Ammon's horn (tissue), 1 donor: Measurements from ENCODE around the gene ADAMTS16.

Experiments used
- DNase-seq: peaks from one replicate; pipeline ENCODE4 v3.0.0-alpha.2; 2016; ENCODE audit warnings: low spot score

Gene ADAMTS16

GRCh38 chr5:5188376-5189050, 48.4 kb downstream of the ADAMTS16 start:
- DNase-seq = no peak

DNA sequence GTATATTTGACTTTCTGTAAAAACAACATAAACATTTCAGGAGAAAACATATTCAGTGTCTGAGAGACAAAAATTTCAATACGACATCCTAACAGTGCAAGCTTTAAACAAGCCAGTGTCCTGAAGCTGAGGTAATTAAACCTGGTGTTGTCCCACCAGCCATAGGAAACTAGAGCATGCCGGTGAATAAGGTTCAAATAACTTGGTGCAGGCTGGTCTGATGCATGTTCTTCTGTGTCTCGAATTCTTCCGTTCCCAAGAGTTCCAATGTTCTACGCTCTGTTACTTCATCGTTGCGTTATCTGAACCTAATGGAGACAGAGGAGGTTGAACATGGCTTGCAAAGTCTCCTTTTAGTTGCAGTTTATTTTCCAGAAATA, 48.9 kb downstream of the ADAMTS16 start:
- no peak for DNase-seq

DNA sequence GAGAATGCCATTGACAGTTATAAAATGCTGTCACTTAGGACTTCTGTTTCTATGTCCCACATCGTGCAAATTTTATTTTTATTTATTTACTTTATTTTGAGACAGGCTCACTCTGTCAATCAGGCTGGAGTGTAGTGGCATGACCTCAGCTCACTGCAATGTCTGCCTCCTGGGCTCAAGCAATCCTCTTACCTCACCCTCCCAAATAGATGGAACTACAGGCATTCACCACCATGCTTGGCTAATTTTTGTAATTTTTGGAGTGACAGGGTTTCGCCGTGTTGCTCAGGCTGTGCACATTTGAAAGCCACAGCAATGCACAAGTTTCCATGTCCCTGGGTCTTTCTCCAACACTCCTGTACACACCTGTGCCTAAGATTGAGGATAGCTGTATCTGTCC, 51.8 kb downstream of the ADAMTS16 start:
- no peak for DNase-seq

DNA sequence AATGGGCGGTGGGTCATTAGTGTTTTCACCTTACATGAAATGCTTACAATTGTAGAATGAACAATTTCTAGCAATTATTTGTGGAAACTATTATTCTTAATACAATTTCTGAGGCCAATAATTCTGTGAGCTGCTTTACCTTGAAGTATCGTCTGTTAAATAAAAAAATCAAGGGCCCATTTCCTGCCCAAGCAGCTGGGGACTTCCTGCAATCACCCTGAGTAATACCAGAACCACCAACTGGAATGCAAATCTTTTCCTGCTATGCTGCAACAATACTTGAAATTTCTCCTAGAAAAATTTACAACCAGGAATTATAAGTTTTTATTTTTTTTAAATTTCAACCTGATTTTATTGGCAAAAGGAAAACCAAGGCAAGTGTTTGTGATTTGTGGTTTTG, 52.6 kb downstream of the ADAMTS16 start:
- no peak for DNase-seq

GRCh38 chr5:5195128-5195918, 55.2 kb downstream of the ADAMTS16 start:
- DNase-seq = no peak

DNA sequence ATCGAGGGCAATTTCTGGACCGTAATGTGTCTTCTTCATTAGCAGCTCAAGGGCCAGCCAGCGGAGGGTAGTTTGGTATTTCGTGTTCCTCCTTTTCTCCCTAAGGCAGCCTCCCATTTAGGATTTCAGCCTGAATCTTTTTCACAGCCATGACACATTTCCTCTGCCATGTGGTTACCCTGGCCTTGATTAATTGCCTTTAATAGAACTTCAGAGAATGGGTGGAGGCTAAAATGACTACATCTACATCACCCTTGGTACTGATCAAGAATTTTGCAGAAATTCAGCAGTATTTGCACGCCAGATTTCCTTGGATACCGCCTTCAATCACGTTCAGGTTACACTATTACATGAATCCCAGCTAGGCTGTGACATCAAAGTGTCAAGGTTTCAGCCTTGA, 58.0 kb downstream of the ADAMTS16 start:
- DNase-seq = no peak

DNA sequence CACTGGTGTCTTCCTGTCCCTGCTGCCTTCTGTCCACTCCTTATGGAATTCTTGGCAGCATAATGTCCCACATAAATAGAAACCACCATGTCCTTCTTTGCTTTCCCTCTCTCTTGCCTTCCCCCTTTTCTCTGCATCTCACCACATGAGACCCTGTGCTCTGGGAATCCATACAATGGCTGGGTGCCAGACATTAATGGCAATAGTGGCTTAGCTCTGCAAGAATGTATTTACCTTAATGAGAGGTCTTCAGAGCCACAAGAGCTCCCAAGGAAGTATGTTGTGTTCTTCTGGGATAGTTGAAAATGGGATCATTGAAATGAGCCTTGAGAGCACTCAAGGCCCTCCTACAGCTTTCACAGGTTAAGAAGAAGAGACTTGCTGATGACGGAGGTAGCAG, 58.7 kb downstream of the ADAMTS16 start:
- DNase-seq = no peak

GRCh38 chr5:5199495-5199894, 59.4 kb downstream of the ADAMTS16 start:
- DNase-seq = no peak

- no peak for DNase-seq
These were observed 60.0 kb downstream of the ADAMTS16 start for GRCh38 chr5:5200133-5200532.

DNA sequence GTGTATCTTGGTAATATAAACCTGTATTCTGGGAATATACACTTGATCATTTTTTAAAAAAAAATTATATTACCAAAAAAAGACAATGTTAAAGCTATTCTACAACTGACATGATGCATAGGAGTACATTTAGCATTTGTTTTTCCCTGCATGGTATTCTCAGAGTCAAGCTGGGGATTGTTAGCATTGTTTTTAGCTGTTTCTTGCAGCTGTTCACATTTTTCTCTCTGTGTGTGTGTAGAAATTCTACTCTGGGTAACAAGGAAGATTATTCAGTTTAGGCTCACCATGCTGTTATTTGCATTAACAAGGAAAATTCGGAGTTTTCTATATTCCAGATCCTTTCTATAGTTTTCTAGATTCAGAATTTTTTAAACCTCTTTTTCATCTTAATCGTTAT, 62.2 kb downstream of the ADAMTS16 start:
- no peak for DNase-seq

DNA sequence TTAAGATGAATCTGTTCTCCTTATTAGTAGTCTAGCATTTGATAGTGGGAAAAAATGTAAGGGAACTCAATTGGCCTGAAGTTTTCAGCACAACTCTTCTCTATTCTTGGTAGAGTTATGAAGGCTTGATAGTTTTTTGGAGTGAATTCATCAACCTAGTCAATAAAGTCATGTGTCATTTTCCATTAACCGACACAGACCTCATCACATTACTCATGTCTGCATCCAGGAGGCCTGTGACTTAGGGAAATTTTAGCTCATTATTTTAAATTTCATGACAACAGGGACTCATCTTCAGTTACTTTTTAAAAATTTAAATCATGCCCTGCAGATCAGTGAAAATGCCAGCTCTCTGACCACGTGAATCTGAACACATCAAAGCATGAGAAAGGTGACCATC, 63.3 kb downstream of the ADAMTS16 start:
- DNase-seq = no peak

- DNase-seq = no peak
These were observed 67.7 kb downstream of the ADAMTS16 start for GRCh38 chr5:5207828-5208227.

DNA sequence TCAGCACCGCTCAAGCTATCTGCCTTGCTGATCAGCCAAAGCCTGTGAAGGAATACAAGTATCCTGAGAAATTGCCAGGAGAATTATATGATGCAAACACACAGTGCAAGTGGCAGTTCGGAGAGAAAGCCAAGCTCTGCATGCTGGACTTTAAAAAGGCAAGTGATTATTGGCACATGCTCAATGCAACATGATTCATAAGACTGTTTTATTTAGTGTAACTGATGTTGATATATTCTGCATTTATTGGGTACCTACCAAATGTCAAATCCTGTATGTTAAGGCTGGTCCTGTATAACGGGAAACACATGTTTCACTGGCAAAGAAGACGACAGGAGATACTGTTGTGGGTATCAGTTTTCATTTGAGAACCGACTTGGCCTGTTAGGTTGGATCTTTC, 69.0 kb downstream of the ADAMTS16 start:
- no peak for DNase-seq

GRCh38 chr5:5209510-5210286, 69.6 kb downstream of the ADAMTS16 start:
- no peak for DNase-seq

- DNase-seq = no peak
These were observed 77.2 kb downstream of the ADAMTS16 start for GRCh38 chr5:5217371-5217770.

- no peak for DNase-seq
These were observed 78.3 kb downstream of the ADAMTS16 start for GRCh38 chr5:5218396-5218795.

DNA sequence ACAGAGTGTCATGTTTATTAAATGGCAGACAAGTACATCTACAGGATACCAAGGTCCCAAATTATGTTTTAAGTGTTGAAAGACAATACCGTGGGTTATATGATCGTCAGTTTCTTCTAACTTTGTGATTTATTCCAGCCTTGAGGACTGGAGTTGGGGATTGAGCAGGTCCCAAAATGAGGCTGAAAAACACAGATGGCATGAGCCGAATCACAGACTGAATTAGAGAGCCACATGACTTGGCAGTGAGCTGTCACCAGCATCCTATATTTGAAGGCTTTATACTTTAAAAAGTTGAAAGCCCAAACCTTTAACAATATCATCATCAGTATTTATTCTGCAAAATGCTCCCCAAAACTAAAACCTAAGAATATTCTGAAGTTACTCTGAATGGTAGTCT, 79.4 kb downstream of the ADAMTS16 start:
- DNase-seq = no peak

GRCh38 chr5:5220901-5221631, 80.9 kb downstream of the ADAMTS16 start:
- DNase-seq = no peak

GRCh38 chr5:5221724-5222123, 81.6 kb downstream of the ADAMTS16 start:
- no peak for DNase-seq

GRCh38 chr5:5231576-5231975, 91.4 kb downstream of the ADAMTS16 start:
- no peak for DNase-seq

DNA sequence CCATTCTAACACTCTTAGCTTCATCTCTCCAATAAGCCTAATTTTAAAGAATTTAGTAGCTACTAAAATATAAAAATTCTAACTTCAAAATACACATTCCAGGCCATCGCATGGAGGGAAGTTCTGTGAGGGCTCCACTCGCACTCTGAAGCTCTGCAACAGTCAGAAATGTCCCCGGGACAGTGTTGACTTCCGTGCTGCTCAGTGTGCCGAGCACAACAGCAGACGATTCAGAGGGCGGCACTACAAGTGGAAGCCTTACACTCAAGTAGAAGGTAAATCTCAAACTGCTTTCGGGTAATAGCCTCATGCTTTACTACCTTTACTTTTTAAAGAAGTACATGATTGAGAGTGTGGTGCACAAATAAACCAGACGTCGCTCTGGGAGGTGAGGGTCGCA, 94.8 kb downstream of the ADAMTS16 start:
- DNase-seq = no peak

GRCh38 chr5:5235685-5236084, 95.6 kb downstream of the ADAMTS16 start:
- DNase-seq = no peak
